RPMI7951 (cell line): ENCODE results near the gene MAN1A2. TPM values are rescaled to one million over a fixed set of nuclear protein-coding genes. Genes with fewer than 3 reads are reported as not detected.

Source experiments
- DNase-seq: peaks from one replicate; pipeline ENCODE4 v3.0.0-alpha.2; 2012; ENCODE audit warnings: low read depth
- total RNA-seq: library from RNA; depleted of rRNA; stranded (reverse); fragments of >200 nt; shearing (Covaris generic); gene quantifications from 2 replicates; pipeline ENCODE4 v1.2.3, GENCODE V29; 2014

Gene MAN1A2
- total RNA-seq, 1 experiment from 2014 or later: 30.9 TPM

DNA sequence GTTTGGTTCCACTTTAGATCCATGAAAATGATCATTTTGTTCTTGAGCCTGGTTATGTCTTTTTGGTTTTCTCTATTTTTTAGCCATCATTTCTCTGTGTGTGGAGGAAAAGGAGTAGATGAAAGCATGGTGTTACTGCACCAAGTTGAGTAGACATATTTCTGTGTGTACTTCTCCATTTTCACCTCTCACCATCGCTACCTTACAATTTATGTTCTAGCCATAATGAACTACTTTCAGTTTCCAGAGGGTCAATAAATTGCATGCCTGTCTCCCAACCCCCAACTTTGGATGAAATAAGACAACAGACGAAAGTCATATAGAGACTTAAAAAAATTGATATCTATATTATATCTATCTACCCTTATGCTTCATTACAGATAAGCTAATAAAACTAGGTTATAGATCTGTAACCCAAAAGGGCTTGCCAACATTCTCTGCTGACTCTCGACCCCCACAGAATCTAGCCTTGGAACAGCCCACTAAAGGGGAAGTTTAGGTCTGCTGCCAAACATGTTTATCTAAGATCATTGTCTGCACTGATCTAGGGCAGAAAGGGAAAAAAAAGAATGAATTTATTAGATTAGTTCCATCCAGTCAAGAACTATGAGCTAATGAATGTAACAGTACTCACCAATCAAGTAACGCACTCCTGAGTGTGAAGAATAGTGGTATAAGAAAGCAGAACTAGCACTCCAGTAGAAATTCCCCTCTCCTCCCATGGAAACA lies 7.5 kb upstream of the MAN1A2 start:
- DNase-seq: no peak

DNA sequence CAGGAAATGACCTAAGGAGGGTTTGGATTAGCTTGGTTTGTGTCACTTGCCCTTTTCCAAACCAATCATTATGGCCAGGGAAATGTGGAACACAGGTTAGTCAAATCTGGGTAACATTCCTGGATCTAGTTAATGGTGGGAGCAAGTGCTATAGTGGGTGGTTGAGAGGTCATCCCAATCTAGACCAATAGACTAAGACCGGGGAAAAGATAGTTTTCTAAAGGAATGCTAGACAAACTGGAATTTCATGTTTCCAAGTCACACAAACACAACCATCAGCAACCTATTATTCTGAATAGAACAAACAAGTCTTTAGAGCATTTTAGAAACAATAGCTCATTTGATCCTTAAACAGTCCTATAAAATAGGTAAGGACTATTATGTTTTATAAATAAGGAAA lies 4.3 kb upstream of the MAN1A2 start:
- DNase-seq: no peak

GRCh38 chr1:117363571-117364048 lies 3.6 kb upstream of the MAN1A2 start:
- DNase-seq: no peak

- no peak for DNase-seq
These were observed 3.0 kb upstream of the MAN1A2 start for GRCh38 chr1:117364240-117364639.

DNA sequence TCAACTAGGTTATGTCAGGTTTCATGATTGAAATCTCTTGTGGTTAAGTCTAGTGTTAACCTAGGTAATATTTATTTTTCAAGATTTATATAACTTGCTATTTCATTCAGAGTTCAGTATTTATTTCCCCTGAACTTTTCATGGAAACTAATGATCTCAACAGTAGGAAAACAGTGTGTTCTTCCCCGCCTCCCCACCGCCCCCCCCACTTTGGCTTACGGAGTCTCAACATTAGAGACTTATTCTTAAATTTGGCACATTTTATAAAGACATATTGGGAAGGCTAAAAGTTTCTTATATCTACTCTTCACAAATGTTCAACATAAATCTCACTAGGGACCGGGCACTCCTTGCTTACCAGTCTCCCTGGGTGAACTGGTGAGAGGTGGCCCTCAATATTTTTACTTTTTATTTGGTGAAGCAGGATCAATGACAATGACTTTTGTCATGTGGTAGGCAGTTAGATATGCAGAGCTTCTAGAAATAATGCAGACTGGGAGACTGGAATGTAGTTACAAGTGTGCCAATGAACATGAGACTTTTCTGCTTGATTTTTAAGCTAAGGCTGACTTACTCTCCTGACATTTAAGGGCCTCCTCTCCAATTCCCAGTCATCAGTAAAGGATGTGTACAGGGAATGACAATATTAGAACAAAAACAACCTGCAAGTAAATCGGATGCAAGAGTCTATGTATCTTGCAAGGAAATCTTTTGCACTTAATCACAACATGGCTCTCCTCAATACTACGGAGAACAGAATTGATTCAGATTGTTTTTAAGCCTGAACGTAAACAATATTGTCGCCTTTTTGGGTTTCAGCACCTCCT lies 1.7 kb upstream of the MAN1A2 start:
- DNase-seq: no peak

- DNase-seq: peak; percentile 76
These were observed 838 bp upstream of the MAN1A2 start for GRCh38 chr1:117366177-117367045.

- DNase-seq: peak; percentile 15
These were observed 1.2 kb downstream of the MAN1A2 start for GRCh38 chr1:117368116-117369108.

- DNase-seq: peak; percentile 12
These were observed 2.8 kb downstream of the MAN1A2 start for GRCh38 chr1:117370071-117370470.

- DNase-seq: no peak
These were observed 3.3 kb downstream of the MAN1A2 start for GRCh38 chr1:117370509-117370908.

DNA sequence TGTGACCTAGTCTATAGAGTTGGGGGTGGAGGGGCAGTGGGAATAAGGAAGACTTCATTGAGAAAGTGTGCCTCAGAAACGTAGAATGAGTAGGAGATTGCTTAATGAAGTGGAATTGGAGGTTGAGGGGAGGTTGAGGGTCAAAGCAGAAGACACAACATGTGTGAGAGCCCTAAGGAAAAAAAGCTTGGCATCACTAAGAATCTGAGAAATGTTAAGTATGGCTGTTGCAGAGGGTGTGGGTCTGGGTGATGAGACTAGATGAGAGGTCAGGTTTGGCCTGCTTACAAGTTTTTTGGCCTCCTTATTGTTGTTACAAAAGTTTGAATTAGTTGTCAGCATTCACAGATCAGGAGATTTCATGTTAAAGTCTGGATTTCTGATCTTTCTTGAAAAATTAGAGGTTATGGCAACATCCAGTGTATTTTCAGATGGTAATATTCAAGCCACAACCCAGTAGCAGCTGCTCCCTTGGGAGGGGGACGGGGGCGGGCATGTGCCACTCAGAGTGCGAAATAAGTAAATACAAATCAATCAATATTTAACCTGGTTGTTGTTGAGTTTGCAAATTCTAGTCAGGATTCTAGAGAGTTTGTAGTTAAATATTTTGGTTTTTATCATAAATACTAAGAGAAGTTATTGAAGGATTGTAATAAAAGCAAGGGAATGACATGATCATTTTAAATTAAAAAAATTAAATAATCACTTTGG lies 4.3 kb downstream of the MAN1A2 start:
- peak; percentile 20 for DNase-seq

- DNase-seq: no peak
These were observed 5.7 kb downstream of the MAN1A2 start for GRCh38 chr1:117372863-117373412.

- no peak for DNase-seq
These were observed 6.7 kb downstream of the MAN1A2 start for GRCh38 chr1:117373932-117374331.

- no peak for DNase-seq
These were observed 8.1 kb downstream of the MAN1A2 start for GRCh38 chr1:117375327-117375726.

DNA sequence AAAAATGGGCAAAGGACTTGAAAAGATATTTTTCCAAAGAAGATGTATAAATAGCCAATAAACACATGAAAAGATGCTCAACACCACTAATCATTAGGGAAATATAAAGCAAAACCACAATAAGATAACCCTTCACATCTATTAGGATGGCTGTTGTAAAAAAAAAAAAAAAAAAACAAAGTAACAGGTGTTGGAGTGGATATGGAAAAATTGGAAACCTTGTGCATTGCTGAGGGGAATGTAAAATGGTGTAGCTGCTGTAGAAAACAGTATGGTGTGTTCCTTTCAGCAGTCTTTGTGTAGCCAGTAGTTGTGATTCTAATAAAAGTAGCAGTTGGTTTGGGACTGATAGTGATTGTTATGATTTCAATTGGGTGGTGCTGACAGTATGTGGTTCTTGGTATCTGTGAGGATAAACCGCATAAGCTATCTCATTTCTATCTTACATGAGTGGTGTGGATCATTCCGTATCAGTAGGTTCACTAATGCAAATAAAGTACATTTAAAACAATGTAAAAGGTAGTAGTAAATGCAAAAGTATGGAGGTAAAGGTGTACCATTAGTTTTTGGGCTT lies 19.9 kb downstream of the MAN1A2 start:
- no peak for DNase-seq

GRCh38 chr1:117388328-117388727 lies 21.1 kb downstream of the MAN1A2 start:
- no peak for DNase-seq

DNA sequence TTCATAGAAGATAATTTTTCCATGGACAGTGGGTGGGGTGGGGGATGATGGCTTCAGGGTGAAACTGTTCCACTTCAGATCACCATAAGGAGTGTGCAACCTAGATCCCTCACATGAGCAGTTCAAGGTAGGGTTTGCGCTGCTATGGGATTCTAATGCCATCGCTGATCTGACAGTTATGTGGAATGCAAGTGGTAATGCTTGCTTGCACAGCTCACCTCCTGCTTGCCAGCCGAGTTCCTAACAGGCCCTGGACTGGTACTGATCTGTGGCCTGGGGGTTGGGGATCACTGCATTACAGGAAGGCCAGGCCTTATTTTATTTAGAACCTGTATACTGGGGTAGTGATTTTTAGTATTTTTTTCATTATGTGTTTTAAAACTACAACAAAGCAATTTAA lies 22.0 kb downstream of the MAN1A2 start:
- no peak for DNase-seq

DNA sequence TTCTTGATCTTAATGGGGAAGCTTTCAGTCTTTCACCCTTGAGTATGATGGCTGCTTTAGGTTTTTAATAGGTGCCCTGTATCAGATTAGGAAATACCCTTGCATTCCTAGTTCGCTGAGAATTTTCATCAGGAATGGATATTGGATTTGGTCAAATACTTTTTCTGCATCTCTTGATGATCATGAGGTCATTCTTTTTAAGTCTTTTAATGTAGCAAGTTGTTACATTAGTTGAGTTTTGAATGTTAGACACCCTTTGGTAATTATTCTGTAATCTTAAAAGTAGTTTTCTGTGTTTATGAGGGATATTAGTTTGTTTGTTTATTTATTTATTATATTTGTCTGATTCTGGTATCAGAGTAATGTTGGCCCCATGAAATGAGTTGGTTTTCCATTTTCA lies 22.5 kb downstream of the MAN1A2 start:
- no peak for DNase-seq

- no peak for DNase-seq
These were observed 25.5 kb downstream of the MAN1A2 start for GRCh38 chr1:117392771-117393170.

DNA sequence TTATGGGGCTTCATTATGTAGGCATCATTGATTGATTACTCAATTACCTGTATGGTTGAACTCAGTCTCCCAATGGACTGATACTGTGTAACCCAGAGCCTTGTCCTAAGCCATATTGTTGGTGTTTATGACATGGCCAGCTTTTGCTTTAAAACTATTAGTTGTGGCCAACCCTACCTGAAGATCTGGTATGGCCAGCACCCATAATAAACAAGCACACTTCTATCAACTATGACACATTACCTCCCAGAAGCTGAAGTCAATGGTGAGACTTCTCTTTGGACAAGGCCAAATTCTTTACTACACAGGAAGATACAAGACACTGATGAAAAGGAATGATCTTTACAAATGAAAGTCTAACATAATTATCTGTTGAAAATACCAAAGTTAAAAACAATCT lies 28.8 kb downstream of the MAN1A2 start:
- DNase-seq: no peak
